Tibial artery (tissue), 4 donors: ENCODE results near the gene GAB2.

Experiments
- DNase-seq, 2 donors: peaks; one replicate each; pipeline ENCODE4 v3.0.0-alpha.2; 2019
- H3K27ac ChIP-seq, 2 donors: fragments of 200-600 bp; sonication (generic) in 1 of 2; 1 replicate in 1 of 2; 2 replicates in 1 of 2; pipeline ENCODE4 v1.5.1; 2018 to 2019; ENCODE audit warnings: mild to moderate bottlenecking in 1 of 2
- H3K27me3 ChIP-seq, 2 donors: fragments of 200-600 bp; sonication (generic) in 1 of 2; one replicate each; pipeline versions ENCODE4 v1.5.1 to v1.6.0; 2016 to 2019
- H3K36me3 ChIP-seq, 3 donors: fragments of 200-600 bp; sonication (generic) in 2 of 3; one replicate each; pipeline ENCODE4 v1.5.1; 2016 to 2019; ENCODE audit warnings: mild to moderate bottlenecking in 2 of 3
- H3K4me1 ChIP-seq, 4 donors: fragments of 200-600 bp; sonication (generic) in 2 of 4; 1 replicate in 3 of 4; 2 replicates in 1 of 4; pipeline ENCODE4 v1.5.1; 2016 to 2019
- H3K4me3 ChIP-seq, 2 donors: fragments of 200-600 bp; sonication (generic) in 1 of 2; 1 replicate in 1 of 2; 2 replicates in 1 of 2; pipeline ENCODE4 v1.5.1; 2018 to 2019; ENCODE audit warnings: mild to moderate bottlenecking in 2 of 2
- H3K9me3 ChIP-seq, 3 donors: fragments of 200-600 bp; sonication (generic) in 1 of 3; one replicate each; pipeline ENCODE4 v1.5.1; 2016 to 2019
- CTCF ChIP-seq, 2 experiments: fragments of 200-600 bp in 1 of 2; fragments of 450-650 bp in 1 of 2; IDR thresholded peaks; one replicate each; pipeline ENCODE4 v1.5.1; 2017 to 2019; ENCODE audit warnings: antibody characterized with exemption in 2 of 2, mild to moderate bottlenecking in 1 of 2, moderate library complexity in 1 of 2
- intact Hi-C: fragments of 100-400 bp; cut with DNase I; formaldehyde crosslinking; loops from one replicate; pipeline ENCODE4 v1.15.0; 2023; ENCODE audit warnings: low total_unique reads

GAB2 gene

GRCh38 chr11:78380615-78381051 is 37.0 kb downstream of the GAB2 start:
- Histone ChIP-seq H3K36me3 (peaks cover 0 to 9% (median 5%) of the 10 kb centered on the region in 3 donors), H3K27ac (no peak overlapping the region), H3K27me3 (no peaks in the 10 kb centered on the region), H3K4me1 (peaks cover 0 to 26% (median 1%) of the 10 kb centered on the region in 4 donors), H3K4me3 (no peak overlapping the region), H3K9me3 (peaks cover 0 to 6% (median 0%) of the 10 kb centered on the region in 3 donors)
- DNase-seq, result no peak
- intact Hi-C loops, result no loop called here
- no peak for TF ChIP-seq CTCF (IDR thresholded peaks at IDR 0.05)

- intact Hi-C loops, result no loop called here
- H3K4me3 ChIP-seq, result no peak overlapping the region
- no peak overlapping the region for H3K27ac ChIP-seq
- H3K9me3 ChIP-seq, result no peaks in the 10 kb centered on the region
- no peak for DNase-seq
- H3K36me3 ChIP-seq, result peaks cover 0 to 6% (median 0%) of the 10 kb centered on the region in 3 donors
- peaks cover 0 to 28% (median 1%) of the 10 kb centered on the region in 4 donors for H3K4me1 ChIP-seq
- no peaks in the 10 kb centered on the region for H3K27me3 ChIP-seq
- TF ChIP-seq CTCF (IDR thresholded peaks at IDR 0.05), result no peak
Measured at GRCh38 chr11:78379039-78379670, 38.5 kb downstream of the GAB2 start.

GRCh38 chr11:78377625-78378418 is 39.8 kb downstream of the GAB2 start:
- no peak overlapping the region for H3K27ac ChIP-seq
- H3K4me3 ChIP-seq, result no peak overlapping the region
- H3K36me3 ChIP-seq, result no peaks in the 10 kb centered on the region
- H3K4me1 ChIP-seq, result peaks cover 0 to 37% (median 1%) of the 10 kb centered on the region in 4 donors
- DNase-seq, result no peak
- no peaks in the 10 kb centered on the region for H3K27me3 ChIP-seq
- no peak for TF ChIP-seq CTCF (IDR thresholded peaks at IDR 0.05)
- intact Hi-C loops, result no loop called here
- H3K9me3 ChIP-seq, result no peaks in the 10 kb centered on the region

GRCh38 chr11:78376858-78377257 is 40.8 kb downstream of the GAB2 start:
- Histone ChIP-seq H3K4me3 (no peak overlapping the region), H3K36me3 (no peaks in the 10 kb centered on the region), H3K27ac (no peak overlapping the region), H3K9me3 (no peaks in the 10 kb centered on the region), H3K4me1 (peaks cover 0 to 40% (median 4%) of the 10 kb centered on the region in 4 donors), H3K27me3 (no peaks in the 10 kb centered on the region)
- intact Hi-C loops, result no loop called here
- DNase-seq, result no peak
- TF ChIP-seq CTCF (IDR thresholded peaks at IDR 0.05), result no peak

GRCh38 chr11:78374917-78375316 is 42.7 kb downstream of the GAB2 start:
- no peaks in the 10 kb centered on the region for H3K27me3 ChIP-seq
- intact Hi-C loops, result no loop called here
- H3K4me1 ChIP-seq, result peaks cover 0 to 48% (median 16%) of the 10 kb centered on the region in 4 donors
- TF ChIP-seq CTCF (IDR thresholded peaks at IDR 0.05), result no peak
- no peak overlapping the region for H3K27ac ChIP-seq
- H3K4me3 ChIP-seq, result no peak overlapping the region
- no peaks in the 10 kb centered on the region for H3K36me3 ChIP-seq
- no peaks in the 10 kb centered on the region for H3K9me3 ChIP-seq
- DNase-seq, result no peak
